GM18909 (cell line): ENCODE data around the gene TP53TG5.

Experiments
- ATAC-seq: cut with Tn5 transposase; IDR thresholded peaks from one replicate; pipeline ENCODE4 v1.9.1; 2021; ENCODE audit warnings: mild to moderate bottlenecking; ENCODE audit not compliant: unreplicated experiment, poor library complexity

TP53TG5 gene

DNA sequence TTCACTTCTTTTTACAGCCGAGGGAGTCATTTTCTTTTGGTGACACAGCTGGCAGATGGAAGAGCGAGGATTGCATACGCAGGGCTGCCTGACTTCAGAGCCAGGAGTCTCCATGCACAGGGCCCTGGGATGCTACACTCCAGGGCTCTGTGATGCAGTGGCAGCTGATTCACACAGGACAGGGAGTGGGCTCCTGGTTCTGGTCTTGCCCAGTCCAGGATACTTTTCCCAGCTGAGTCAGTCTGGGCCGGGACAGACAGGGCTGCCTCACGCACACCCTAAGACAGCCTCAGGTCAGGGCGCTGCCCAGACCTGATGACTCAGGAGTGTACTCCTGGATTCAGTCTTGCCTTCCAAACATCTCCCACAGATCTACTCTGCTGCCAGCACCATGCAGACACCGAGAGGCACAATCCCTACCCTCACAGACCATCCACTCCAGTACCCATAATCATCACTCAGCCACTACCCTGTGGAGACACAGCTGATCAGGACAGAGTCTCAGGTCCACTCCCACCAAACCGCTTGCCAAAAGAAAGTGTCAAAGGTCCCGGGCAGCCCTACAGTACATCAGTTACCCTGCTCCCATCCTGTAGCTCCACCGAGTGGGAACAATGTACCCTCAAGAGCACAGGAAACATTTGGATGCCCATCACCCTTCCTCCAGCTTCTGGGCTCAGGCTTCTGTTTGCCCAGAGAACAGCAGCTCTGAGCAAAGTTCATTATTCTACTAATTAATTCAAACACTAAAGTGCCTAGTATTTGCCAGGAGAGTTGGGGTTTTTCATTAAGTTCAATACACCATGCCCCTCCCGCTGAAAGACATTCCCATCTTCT is 41.4 kb downstream of the TP53TG5 start:
- ATAC-seq: no peak

DNA sequence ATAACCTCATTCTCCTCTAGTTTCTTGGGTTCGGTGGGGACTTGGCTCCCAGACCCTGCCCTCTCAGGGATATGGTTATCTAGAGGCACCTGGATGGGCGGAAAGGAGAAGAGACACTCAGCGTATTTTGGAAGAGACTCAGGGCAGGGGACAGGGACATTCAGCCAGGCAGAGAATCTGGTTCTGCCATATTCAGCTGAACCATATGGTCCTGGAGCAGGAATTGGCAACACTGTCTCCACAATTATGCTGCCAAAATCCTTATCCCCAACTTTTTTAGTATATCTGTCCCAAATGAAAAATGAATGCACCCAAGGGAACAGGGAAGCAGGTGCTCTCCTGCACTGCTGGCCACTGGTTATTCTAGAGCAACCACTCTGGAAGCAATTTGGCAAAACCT is 47.6 kb downstream of the TP53TG5 start:
- ATAC-seq: no peak

DNA sequence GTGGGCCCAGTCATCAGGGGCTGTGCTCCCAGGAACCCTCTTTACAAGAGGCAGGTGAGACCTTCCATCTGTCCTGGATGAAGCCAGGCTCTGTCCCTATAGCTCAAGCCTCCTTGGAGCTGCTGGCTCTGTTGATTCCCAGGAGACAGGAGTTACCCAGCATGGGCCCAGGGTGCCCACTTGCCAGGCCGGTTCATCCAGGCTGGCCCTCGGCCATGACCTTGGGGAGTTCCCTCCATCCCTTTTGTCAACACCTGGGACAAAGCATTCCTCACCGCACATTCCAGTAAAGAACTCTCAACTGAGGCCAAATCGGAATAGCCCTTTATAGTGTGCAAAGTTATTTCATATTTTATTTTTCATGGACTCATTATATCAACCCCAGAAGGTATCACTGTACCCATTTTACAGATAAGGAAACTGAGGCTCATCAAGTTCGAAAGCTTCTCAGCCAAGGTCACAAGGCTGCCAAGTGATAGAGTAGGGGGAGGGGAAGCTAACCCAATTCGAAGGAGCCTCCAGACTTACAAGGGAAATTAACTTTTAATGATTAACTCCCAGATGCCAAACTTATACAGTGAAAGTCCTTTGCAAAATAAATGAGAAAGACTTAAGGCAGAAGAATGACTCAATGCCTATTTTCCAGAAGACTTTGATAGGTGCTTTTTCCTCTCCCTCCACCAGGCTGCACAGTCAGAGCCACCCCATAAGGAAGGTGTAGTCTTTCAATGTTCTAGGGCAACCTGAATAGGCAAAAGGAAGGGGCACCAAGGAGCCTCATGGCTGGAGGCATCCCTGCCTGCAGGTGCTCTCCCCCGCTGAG is 48.4 kb downstream of the TP53TG5 start:
- no peak for ATAC-seq

DNA sequence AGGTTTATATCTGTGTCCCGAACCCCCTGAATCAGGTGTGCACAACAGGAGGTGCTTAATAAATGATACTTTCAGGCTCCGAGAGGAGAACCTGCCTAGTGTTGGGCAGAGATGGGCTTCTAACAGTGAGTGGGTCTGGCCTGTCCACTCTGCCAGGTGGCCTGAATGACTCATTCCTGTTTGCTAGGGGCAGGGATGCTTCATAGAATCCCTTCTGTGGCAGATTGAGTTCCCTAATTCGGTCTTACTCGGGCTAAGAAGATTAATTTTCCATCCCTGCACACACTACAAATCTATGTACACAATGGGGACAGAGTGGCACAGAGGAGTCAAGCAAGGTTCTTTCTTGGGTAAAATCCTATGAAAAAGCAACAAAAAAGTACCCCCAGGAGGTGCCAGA is 49.7 kb downstream of the TP53TG5 start:
- ATAC-seq: no peak

DNA sequence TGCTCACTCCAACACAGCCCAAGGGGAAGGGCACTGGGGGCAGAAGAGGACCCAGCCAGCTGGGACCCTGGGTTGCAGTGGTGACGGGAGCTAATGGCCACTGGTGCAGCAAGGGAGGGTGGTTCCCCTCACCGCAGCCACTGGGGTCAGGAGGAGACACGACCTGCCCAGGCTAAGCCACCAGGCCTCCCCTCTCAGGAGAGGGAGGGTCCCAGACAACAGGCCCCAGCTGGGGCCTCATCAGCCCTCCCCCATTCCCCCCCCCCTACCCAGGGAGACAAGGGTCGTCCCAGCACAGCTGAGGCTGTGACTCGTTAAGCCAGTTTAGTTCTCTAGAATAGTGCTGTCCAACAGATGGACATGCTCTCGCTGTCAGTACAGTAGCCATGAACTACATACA is 52.8 kb downstream of the TP53TG5 start:
- no peak for ATAC-seq

DNA sequence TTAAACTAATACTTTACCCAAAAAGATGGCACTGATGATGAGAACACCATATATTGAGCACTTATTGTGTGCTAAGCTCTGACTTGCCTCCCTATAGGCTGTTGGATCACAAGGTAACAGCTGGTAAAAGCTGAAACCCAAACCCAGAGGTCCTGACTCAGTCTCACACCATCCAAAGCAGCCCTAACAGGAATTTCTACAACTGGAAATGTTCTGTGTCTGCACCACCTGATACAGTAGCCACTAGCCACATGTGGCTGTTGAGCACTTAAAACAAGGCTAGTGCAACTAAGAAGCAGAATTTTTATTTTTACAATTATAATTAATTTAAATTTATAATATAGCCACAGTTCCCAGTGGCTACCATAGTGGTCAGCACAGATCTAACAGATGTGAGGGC is 54.4 kb downstream of the TP53TG5 start:
- no peak for ATAC-seq

DNA sequence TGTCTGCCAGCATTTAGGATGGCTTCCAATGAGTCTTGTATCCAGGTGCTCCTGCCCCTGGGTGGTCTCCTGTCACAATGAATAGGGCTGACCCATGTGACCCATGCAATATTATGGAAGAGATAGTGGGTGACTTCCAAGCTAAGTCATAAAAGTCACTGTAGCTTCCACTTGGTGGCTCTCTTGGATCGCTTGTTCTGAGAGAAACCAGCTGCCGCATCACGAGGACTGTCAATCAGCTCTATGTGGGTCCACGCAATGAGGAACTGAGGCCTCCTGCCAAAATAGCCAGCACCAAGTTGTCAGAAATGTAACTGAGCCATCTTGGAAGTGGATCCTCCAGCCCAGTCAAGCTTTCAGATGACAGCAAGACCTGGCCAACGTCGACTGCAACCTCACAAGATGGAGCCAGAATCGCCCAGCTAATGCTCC is 55.2 kb downstream of the TP53TG5 start:
- no peak for ATAC-seq
